GM13977 (cell line): Measurements from ENCODE around the gene UPF3A.
"Not testable (repeated sequence)": the region's sequence is repeated elsewhere in the genome, so short reads cannot be mapped to it uniquely, and the experiment has no call there.

ENCODE experiments used
- DNase-seq: peaks from one replicate; pipeline ENCODE4 v3.0.0; 2012; ENCODE audit warnings: low spot score
- CTCF ChIP-seq: IDR thresholded peaks from 2 replicates; pipeline ENCODE4 v1.5.1; 2012; ENCODE audit warnings: mild to moderate bottlenecking, control low read depth; ENCODE audit not compliant: insufficient read depth; ENCODE audit errors: extremely low read depth, missing control alignments
- in situ Hi-C: fragments of 300-500 bp; cut with MboI; formaldehyde crosslinking; loops from one replicate; pipeline ENCODE4 v1.12.0; 2022; ENCODE audit warnings: low sequenced_read_pairs, low pct_unique_long_range_greater_than_20kb, mixed read lengths, inconsistent platforms; ENCODE audit not compliant: unreplicated experiment

UPF3A gene

GRCh38 chr13:114338959-114339358 is 57.6 kb downstream of the UPF3A start:
- no peak for DNase-seq
- no peak for TF ChIP-seq CTCF
- in situ Hi-C loops = no loop called here

DNA sequence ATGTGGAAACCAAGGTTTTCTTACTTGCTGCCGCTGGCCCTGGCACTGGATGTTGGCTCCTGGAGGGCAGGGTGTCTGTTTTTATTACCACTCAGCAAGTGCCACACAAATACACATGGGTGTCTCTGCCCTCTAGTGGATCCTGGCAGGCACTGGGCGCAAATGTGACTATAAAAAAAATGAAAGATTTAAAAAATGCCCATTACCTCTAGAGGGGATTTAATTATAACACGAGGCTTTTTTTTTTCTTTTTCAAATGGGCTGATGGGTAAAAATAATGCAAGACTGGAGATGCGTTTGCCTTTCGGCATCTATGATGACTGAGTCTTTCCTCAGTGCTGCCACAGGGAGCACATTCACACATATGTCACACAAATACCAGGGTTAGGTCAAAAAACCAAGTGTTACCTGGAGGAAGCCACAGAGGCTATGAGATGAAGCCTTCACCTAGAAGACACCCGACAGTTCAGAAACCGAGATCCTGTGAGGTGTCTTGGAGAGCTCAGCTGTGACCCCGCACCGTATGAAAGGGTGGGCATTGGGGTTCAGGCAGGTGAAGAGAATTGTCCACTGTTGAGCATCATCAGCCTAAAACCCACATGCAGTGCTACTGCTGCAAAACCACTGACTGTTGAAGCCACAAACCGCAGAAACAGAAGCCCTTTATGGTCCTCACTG is 58.6 kb downstream of the UPF3A start:
- TF ChIP-seq CTCF = peak; percentile 85
- DNase-seq = no peak
- in situ Hi-C loops = no loop called here

GRCh38 chr13:114341003-114341777 is 59.8 kb downstream of the UPF3A start:
- no peak for DNase-seq
- no peak for TF ChIP-seq CTCF
- in situ Hi-C loops = no loop called here

- DNase-seq, in situ Hi-C loops: not testable (repeated sequence)
Observed at GRCh38 chr13:114347256-114347655, 65.9 kb downstream of the UPF3A start.

DNA sequence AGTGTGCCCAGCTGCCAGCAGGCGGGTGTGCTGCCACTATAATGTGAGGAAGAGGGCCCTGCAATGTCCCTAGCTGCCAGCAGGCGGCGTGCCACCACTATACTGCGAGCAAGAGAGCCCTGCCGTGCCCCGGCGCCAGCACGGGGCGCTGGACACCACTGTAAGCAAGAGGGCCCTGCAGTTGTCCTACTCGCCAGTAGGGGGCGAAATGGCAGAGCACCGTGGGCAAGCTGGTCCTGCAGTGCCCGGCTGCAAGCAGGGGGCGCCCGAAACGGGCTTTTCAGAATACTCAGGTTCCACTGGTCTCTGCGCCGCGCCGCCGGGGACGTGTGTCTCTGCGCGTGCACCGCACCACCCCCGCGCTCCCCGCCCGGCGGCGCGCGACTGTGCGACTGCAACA is 71.4 kb downstream of the UPF3A start:
- in situ Hi-C loops, DNase-seq: not testable (repeated sequence)
- TF ChIP-seq CTCF = peak; percentile 43

DNA sequence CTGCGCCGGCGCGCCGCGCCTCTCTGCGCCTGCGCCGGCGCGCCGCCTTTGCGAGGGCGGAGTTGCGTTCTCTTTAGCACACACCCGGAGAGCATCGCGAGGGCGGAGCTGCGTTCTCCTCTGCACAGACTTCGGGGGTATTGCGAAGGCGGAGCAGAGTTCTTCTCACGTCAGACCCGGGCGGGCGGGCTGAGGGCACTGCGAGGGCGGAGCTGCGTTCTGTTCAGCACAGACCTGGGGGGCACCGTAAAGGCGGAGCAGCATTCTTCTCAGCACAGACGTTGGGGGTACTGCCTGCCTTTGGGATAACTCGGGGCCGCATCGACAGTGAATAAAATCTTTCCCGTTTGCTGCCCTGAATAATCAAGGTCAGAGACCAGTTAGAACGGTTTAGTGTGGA is 72.0 kb downstream of the UPF3A start:
- DNase-seq, in situ Hi-C loops: not testable (repeated sequence)
